ENCODE results near the gene SPEM3. TPM values are rescaled to one million over a fixed set of nuclear protein-coding genes. Genes with fewer than 3 reads are reported as not detected.

The SPEM3 gene
- polyA plus RNA-seq, 1 experiment: not detected

DNA sequence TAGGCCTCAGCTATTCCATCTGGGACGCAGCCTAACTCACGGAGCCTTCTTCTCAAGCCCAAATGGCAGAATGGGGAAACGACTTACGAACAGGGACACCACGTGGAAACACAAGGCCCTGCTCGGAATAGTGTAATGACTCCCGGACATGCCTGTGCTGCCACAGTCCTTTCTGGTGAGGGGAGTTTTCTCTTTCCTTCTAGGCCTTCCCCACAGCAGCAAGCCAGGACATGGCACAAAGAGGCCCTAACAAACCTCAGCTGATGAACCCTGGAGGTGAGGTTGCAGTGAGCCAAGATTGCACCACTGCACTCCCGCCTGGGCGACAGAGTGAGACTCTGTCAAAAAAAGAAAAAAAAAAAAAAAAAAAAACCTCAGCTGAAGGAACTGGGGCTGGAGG lies 35.4 kb downstream of the SPEM3 start:
- POLR2A ChIA-PET: no interaction called here
- TF ChIP-seq, protein P1, sequence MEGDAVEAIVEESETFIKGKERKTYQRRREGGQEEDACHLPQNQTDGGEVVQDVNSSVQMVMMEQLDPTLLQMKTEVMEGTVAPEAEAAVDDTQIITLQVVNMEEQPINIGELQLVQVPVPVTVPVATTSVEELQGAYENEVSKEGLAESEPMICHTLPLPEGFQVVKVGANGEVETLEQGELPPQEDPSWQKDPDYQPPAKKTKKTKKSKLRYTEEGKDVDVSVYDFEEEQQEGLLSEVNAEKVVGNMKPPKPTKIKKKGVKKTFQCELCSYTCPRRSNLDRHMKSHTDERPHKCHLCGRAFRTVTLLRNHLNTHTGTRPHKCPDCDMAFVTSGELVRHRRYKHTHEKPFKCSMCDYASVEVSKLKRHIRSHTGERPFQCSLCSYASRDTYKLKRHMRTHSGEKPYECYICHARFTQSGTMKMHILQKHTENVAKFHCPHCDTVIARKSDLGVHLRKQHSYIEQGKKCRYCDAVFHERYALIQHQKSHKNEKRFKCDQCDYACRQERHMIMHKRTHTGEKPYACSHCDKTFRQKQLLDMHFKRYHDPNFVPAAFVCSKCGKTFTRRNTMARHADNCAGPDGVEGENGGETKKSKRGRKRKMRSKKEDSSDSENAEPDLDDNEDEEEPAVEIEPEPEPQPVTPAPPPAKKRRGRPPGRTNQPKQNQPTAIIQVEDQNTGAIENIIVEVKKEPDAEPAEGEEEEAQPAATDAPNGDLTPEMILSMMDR (IDR thresholded peaks at IDR 0.05; ENCODE audit: low read depth, low read length): no peak
- Histone ChIP-seq H3K27ac (ENCODE audit: low read depth, low read length) (no peak overlapping the region), H3K9me3 (ENCODE audit: control insufficient read depth, insufficient read depth, low read length) (no peaks in the 10 kb centered on the region), H3K4me3 (ENCODE audit: low read depth, low read length) (no peak overlapping the region), H3K27me3 (ENCODE audit: control insufficient read depth, insufficient read depth, low read length) (no peaks in the 10 kb centered on the region)
- CTCF ChIA-PET: interaction anchor here (0.6 to 1.0 kb wide), 2 partner anchors 50 to 97 kb away, joined by 3 read pairs; no protein-coding TSS in a partner anchor
- no peak for DNase-seq (ENCODE audit: low read depth, low spot score)

DNA sequence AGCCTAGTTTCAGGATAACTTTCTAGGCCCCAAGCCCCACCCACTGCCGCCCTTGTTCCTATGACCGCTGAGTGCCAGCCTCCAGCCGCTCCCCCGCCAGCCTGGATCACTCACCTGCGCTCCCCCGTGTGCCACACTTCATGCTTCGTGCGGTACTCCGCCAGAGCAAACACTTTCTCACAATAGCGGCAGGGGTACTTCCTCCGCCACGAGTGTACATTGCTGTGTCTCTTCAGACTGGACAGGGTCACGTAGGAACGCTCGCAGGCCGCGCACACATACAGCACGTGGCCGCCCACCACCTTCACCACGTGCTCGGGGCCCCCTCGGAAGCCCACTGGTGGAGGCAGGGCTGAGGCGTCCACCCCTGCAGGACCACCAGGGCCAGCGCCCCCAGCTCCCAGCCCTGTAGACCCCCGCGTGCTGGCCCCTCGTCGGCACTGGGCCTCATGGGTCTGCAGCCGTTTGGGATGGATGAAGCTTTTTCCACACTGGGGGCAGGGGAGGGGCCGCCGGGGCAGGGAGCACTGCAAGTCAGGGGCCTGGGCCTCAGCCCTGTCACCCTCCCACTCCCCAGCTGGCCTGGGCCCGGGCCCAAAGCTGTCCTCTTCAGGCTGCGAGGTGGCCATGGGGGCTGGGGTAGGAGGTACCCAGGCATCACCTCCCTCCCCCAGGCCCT lies 37.1 kb downstream of the SPEM3 start:
- H3K27me3 ChIP-seq (ENCODE audit: control insufficient read depth, insufficient read depth, low read length): no peaks in the 10 kb centered on the region
- H3K9me3 ChIP-seq (ENCODE audit: control insufficient read depth, insufficient read depth, low read length): no peaks in the 10 kb centered on the region
- no peak overlapping the region for H3K27ac ChIP-seq (ENCODE audit: low read depth, low read length)
- no peak overlapping the region for H3K4me3 ChIP-seq (ENCODE audit: low read depth, low read length)
- no peak for DNase-seq (ENCODE audit: low read depth, low spot score)
- TF ChIP-seq, protein P1 (IDR thresholded peaks at IDR 0.05; ENCODE audit: low read depth, low read length): no peak
- ChIA-PET POLR2A (interaction anchor here (0.5 to 1.4 kb wide), 2 partner anchors 12 to 41 kb away, joined by 4 to 5 read pairs; no protein-coding TSS in a partner anchor), CTCF (no interaction called here)

DNA sequence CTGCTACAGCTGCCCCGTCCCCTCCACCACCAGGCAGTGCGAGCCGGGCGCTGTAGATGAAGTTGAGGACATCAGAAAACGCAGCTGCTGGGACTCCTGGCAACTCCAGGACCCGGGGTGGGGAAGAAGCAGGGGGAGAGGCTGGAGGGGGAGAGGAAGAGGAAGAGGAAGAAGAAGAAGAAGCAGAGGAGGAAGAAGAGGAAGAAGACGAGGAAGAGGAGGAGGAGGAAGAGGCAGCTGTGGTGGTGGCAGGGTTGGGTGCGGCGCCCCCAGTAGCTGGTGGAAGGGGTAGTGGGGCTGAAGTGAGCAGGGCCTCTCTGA lies 37.6 kb downstream of the SPEM3 start:
- Histone ChIP-seq H3K4me3 (ENCODE audit: low read depth, low read length) (no peak overlapping the region), H3K27me3 (ENCODE audit: control insufficient read depth, insufficient read depth, low read length) (no peaks in the 10 kb centered on the region), H3K27ac (ENCODE audit: low read depth, low read length) (no peak overlapping the region), H3K9me3 (ENCODE audit: control insufficient read depth, insufficient read depth, low read length) (no peaks in the 10 kb centered on the region)
- ChIA-PET CTCF (no interaction called here), POLR2A (interaction anchor here (0.5 to 1.4 kb wide), 5 partner anchors 12 to 546 kb away, joined by 3 to 5 read pairs (median 4); partner anchors contain the start of gene TMEM256)
- TF ChIP-seq, protein P1 (IDR thresholded peaks at IDR 0.05; ENCODE audit: low read depth, low read length): no peak
- no peak for DNase-seq (ENCODE audit: low read depth, low spot score)

DNA sequence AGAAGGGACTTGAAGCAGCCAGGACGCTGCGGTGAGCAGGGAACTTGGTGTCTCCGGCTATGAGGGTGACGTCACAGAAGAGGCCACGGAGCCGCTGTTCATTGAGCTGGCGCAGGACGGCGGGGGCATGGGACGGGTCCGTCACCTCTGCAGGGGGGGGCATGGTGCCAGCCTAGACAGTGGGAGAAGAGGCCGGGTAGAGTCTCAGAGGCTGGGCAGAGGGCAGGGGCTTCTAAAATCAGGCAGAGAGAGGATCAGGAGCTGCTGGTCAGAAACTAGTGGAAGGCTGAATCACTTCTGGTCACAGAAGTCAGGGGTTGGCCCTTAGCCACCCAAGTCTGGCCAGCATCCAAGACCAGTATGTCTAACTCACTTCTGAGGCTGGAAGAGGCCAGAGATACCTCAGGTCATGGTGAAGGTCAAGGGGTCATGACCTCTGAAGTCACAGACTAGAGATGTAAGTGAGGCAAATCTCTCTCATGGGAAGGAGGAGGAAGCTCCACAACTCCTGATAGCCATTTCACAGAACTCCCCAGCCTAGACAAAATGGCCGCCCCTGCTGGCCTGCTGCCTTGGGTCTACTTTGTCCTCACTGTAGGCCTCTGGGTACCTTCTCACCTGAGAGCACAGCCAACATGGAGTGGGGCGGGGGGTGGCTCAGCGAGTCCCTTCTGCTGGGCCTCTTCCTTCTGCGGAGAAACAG lies 38.1 kb downstream of the SPEM3 start:
- DNase-seq (ENCODE audit: low read depth, low spot score): no peak
- Histone ChIP-seq H3K9me3 (ENCODE audit: control insufficient read depth, insufficient read depth, low read length) (no peaks in the 10 kb centered on the region), H3K4me3 (ENCODE audit: low read depth, low read length) (no peak overlapping the region), H3K27ac (ENCODE audit: low read depth, low read length) (no peak overlapping the region), H3K27me3 (ENCODE audit: control insufficient read depth, insufficient read depth, low read length) (no peaks in the 10 kb centered on the region)
- POLR2A ChIA-PET: interaction anchor here (0.5 to 1.4 kb wide), 5 partner anchors 11 to 545 kb away, joined by 3 to 5 read pairs (median 4); partner anchors contain the start of gene TMEM256
- CTCF ChIA-PET: no interaction called here
- TF ChIP-seq, protein P1 (IDR thresholded peaks at IDR 0.05; ENCODE audit: low read depth, low read length): no peak

DNA sequence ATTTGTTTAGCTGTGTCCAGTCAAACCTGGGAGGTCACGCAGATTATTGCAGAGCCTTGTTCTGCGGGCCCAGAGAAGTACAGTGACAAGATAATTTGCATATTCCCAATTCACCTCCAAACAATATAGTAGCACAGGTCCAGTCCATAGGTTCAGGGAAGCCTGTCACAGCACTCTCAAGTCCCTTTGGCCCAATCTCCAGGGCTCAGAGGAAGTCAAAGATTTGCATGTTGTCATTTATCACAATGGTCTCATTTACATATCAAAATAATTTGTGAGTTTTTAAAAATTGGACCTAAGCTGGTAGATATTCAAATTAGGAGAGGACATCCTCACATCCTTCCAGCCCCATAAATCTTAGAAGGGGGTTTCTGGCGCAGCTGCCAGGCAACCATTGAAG lies 38.8 kb downstream of the SPEM3 start:
- no peak for DNase-seq (ENCODE audit: low read depth, low spot score)
- ChIA-PET POLR2A (interaction anchor here (1.2 to 1.9 kb wide), 3 partner anchors 11 to 63 kb away, joined by 3 to 6 read pairs (median 5); partner anchors contain the start of genes TMEM256 and ZBTB4), CTCF (no interaction called here)
- no peak overlapping the region for H3K27ac ChIP-seq (ENCODE audit: low read depth, low read length)
- H3K4me3 ChIP-seq (ENCODE audit: low read depth, low read length): no peak overlapping the region
- TF ChIP-seq, protein P1 (IDR thresholded peaks at IDR 0.05; ENCODE audit: low read depth, low read length): no peak
- no peaks in the 10 kb centered on the region for H3K9me3 ChIP-seq (ENCODE audit: control insufficient read depth, insufficient read depth, low read length)
- no peaks in the 10 kb centered on the region for H3K27me3 ChIP-seq (ENCODE audit: control insufficient read depth, insufficient read depth, low read length)

All from AG04450 (cell line).